Endothelial cell of umbilical vein (primary cell): ENCODE results near the gene POU3F1. TPM values are rescaled to one million over a fixed set of nuclear protein-coding genes. Genes with fewer than 3 reads are reported as not detected.

Experiments
- BruUV-seq: library from RNA; stranded (reverse); fragments of 400-500 nt; replicated peaks from 2 replicates; lab custom pipeline; 2021; lab: Mats Ljungman, UMichigan
- CTCF ChIA-PET: fragments of 300-600, 350-600 bp; sonication (Branson Sonifier 250); formaldehyde crosslinking; loops from one replicate; lab custom pipeline; 2021; ENCODE audit warnings: antibody characterized with exemption, inconsistent platforms; lab: Charles Lee
- POLR2A ChIA-PET: fragments of 300-600, 350-600 bp; sonication (Branson Sonifier 250); formaldehyde crosslinking; loops from one replicate; lab custom pipeline; 2021; ENCODE audit warnings: antibody characterized with exemption, inconsistent platforms; lab: Charles Lee
- DNase-seq: peaks from one replicate; pipeline ENCODE4 v3.0.0-alpha.2; 2011; ENCODE audit warnings: low read depth, low spot score
- FAIRE-seq: peaks from 2 replicates; lab custom pipeline; 2011; peaks lifted over from hg19 to GRCh38; lab: Jason Lieb, UNC
- H2AFZ ChIP-seq: 2 replicates; pipeline ENCODE4 v1.6.0; 2012; ENCODE audit warnings: low read depth, low read length, control low read depth, inconsistent platforms
- H3K27ac ChIP-seq: 2 replicates; pipeline ENCODE4 v1.5.1; 2011; ENCODE audit warnings: low read depth, mild to moderate bottlenecking, control low read depth, low read length, moderate library complexity; ENCODE audit not compliant: insufficient read depth
- H3K27me3 ChIP-seq, 2 experiments: 2 replicates each; pipeline versions ENCODE4 v1.6.0 to v1.6.1; 2011; ENCODE audit warnings: low read length in 2 of 2, mixed read lengths in 1 of 2; ENCODE audit not compliant: control insufficient read depth in 2 of 2, insufficient read depth in 2 of 2
- H3K36me3 ChIP-seq, 2 experiments: 2 replicates in 1 of 2; 3 replicates in 1 of 2; pipeline ENCODE4 v1.5.1; 2011; ENCODE audit warnings: low read length in 2 of 2, mild to moderate bottlenecking in 1 of 2, moderate library complexity in 1 of 2; ENCODE audit not compliant: control insufficient read depth in 2 of 2, insufficient read depth in 2 of 2; ENCODE audit errors: extremely low read depth in 1 of 2
- H3K4me1 ChIP-seq: 3 replicates; pipeline ENCODE4 v1.5.1; 2011; ENCODE audit warnings: mild to moderate bottlenecking, low read length; ENCODE audit not compliant: control insufficient read depth, insufficient read depth; ENCODE audit errors: extremely low read depth
- H3K4me2 ChIP-seq: 2 replicates; pipeline ENCODE4 v1.6.1; 2011; ENCODE audit warnings: low read length, control low read depth, mixed read lengths; ENCODE audit not compliant: insufficient read depth
- H3K4me3 ChIP-seq, 3 experiments: fragments of 200-600 bp in 1 of 3; sonication (generic), shearing (Covaris generic) in 1 of 3; replicated peaks in 1 of 3; 2 replicates each; pipeline ENCODE4 v1.5.1; 2011 to 2016; ENCODE audit warnings: control low read depth in 3 of 3, low read length in 3 of 3, mild to moderate bottlenecking in 2 of 3, inconsistent platforms in 1 of 3, low read depth in 1 of 3, moderate library complexity in 1 of 3; ENCODE audit not compliant: insufficient read depth in 1 of 3
- H3K79me2 ChIP-seq: 2 replicates; pipeline ENCODE4 v1.6.0; 2012; ENCODE audit warnings: low read length, inconsistent platforms; ENCODE audit not compliant: control insufficient read depth, insufficient read depth
- H3K9ac ChIP-seq: replicated peaks from 2 replicates; pipeline ENCODE3; 2011; ENCODE audit warnings: low read length, control low read depth; ENCODE audit not compliant: insufficient read depth; ENCODE audit errors: extremely low read depth
- H3K9me1 ChIP-seq: replicated peaks from 3 replicates; pipeline ENCODE4 v1.6.0; 2011; ENCODE audit warnings: mild to moderate bottlenecking, low read length; ENCODE audit not compliant: control insufficient read depth, insufficient read depth; ENCODE audit errors: extremely low read depth
- H3K9me3 ChIP-seq: replicated peaks from 2 replicates; pipeline ENCODE4 v1.5.1; 2012; ENCODE audit warnings: low read length, inconsistent platforms; ENCODE audit not compliant: control insufficient read depth, insufficient read depth
- H4K20me1 ChIP-seq: replicated peaks from 2 replicates; pipeline ENCODE3; 2011; ENCODE audit warnings: mild to moderate bottlenecking, low read length; ENCODE audit not compliant: control insufficient read depth, insufficient read depth; ENCODE audit errors: extremely low read depth
- CTCF ChIP-seq, 2 donors: IDR thresholded peaks; 1 replicate in 1 of 2; 2 replicates in 1 of 2; pipeline ENCODE4 v1.5.1; 2011; ENCODE audit warnings: low read length in 2 of 2, mild to moderate bottlenecking in 2 of 2, moderate library complexity in 2 of 2, control low read depth in 1 of 2, inconsistent platforms in 1 of 2, low read depth in 1 of 2; ENCODE audit not compliant: insufficient read depth in 1 of 2; ENCODE audit errors: extremely low read depth in 1 of 2
- EZH2 ChIP-seq: IDR thresholded peaks from 2 replicates; pipeline ENCODE4 v1.6.1; 2012; ENCODE audit warnings: borderline replicate concordance, low read depth, mild to moderate bottlenecking, moderate library complexity, low read length, inconsistent platforms; ENCODE audit not compliant: severe bottlenecking
- FOS ChIP-seq: IDR thresholded peaks from 2 replicates; pipeline ENCODE4 v1.6.1; 2011; ENCODE audit warnings: mild to moderate bottlenecking, low read length, moderate library complexity, borderline replicate concordance; ENCODE audit not compliant: insufficient read depth
- GATA2 ChIP-seq: IDR thresholded peaks from 2 replicates; pipeline ENCODE4 v1.7.0; 2011; ENCODE audit warnings: low read depth, mild to moderate bottlenecking, moderate library complexity, mixed read lengths, low read length; ENCODE audit not compliant: insufficient read length, insufficient read depth
- JUN ChIP-seq: IDR thresholded peaks from 2 replicates; pipeline ENCODE4 v1.6.1; 2011; ENCODE audit warnings: borderline replicate concordance, low read depth; ENCODE audit not compliant: insufficient read length, insufficient read depth
- MAX ChIP-seq: IDR thresholded peaks from 2 replicates; pipeline ENCODE4 v1.6.1; 2011; ENCODE audit not compliant: insufficient read depth, insufficient read length
- MYC ChIP-seq: IDR thresholded peaks from one replicate; pipeline ENCODE4 v1.6.1; 2011; ENCODE audit warnings: mild to moderate bottlenecking, low read depth, low read length
- POLR2A ChIP-seq: IDR thresholded peaks from 2 replicates; pipeline ENCODE4 v1.6.1; 2012; ENCODE audit warnings: low read depth, mild to moderate bottlenecking, control low read depth, low read length
- POLR2AphosphoS5 ChIP-seq: IDR thresholded peaks from 2 replicates; pipeline ENCODE4 v1.6.1; 2012; ENCODE audit warnings: low read depth, mild to moderate bottlenecking, control low read depth, low read length, moderate library complexity; ENCODE audit not compliant: insufficient read depth
- dilution Hi-C: fragments of 300-500 bp; cut with MboI; formaldehyde crosslinking; loops from one replicate; pipeline ENCODE4 v1.15.0; 2019; ENCODE audit warnings: low sequenced_read_pairs; ENCODE audit not compliant: extremely low pct_ligation_motif_present
- intact Hi-C: fragments of 100-400 bp; cut with micrococcal nuclease; formaldehyde crosslinking; loops from one replicate; pipeline ENCODE4 v1.10.0; 2022
- polyA plus RNA-seq, 4 experiments: library from polyadenylated mRNA; depleted of rRNA in 3 of 4; stranded (reverse) in 3 of 4; unstranded in 1 of 4; fragments of >200 nt; gene quantifications; 2 replicates each; pipeline versions ENCODE4 v1.2.1 to v1.2.3, GENCODE V29; 2011 to 2012; ENCODE audit warnings: missing spikeins in 1 of 4
- total RNA-seq: library from RNA; stranded (reverse); gene quantifications from 2 replicates; pipeline ENCODE4 v1.2.3, GENCODE V29; 2021

Gene POU3F1
- total and polyA plus RNA-seq, 2 donors (not counting 3 experiments of a cell fraction or from before 2014, with no cell fraction given), result not detected

- Histone ChIP-seq H3K36me3 (peaks cover 3 to 4% of the 10 kb centered on the region in 2 experiments), H3K4me2 (peak overlapping the region; percentile 80), H3K27me3 (no peaks in the 10 kb centered on the region), H2AFZ (no peak overlapping the region), H3K9me3 (no peaks in the 10 kb centered on the region), H4K20me1 (no peaks in the 10 kb centered on the region), H3K4me1 (peaks cover 49% of the 10 kb centered on the region), H3K9me1 (no peaks in the 10 kb centered on the region), H3K79me2 (peaks cover 43% of the 10 kb centered on the region), H3K9ac (peak overlapping the region; percentile 93), H3K27ac (peak overlapping the region; percentile 85), H3K4me3 (peak overlapping the region; percentile 27 to 81 (median 58))
- DNase-seq (no peak), FAIRE-seq (no peak)
- TSS peak; percentile 56 for BruUV-seq
- CTCF ChIA-PET, result interaction anchor here (1.0 to 1.9 kb wide), 5 partner anchors 10 to 153 kb away, joined by 3 to 14 read pairs (median 4); partner anchors contain the start of gene SF3A3
- POLR2A ChIA-PET, result interaction anchor here (1.7 kb wide), 1 partner anchor 13 kb away, joined by 14 read pairs; no protein-coding TSS in a partner anchor
- intact Hi-C loops (loop anchor here (10.0 kb wide), 1 partner anchor 438 kb away; no protein-coding TSS in a partner anchor), dilution Hi-C loops (no loop called here)
- TF ChIP-seq POLR2A (no peak), MAX (no peak), CTCF (IDR thresholded peaks at IDR 0.05; ENCODE audit: extremely low read depth in 1 of 2, insufficient read depth in 1 of 2, low read depth in 1 of 2, low read length in 2 of 2) (no peak), JUN (no peak), GATA2 (no peak), FOS (no peak), MYC (no peak), POLR2AphosphoS5 (no peak), EZH2 (no peak)
These were observed 33.4 kb downstream of the POU3F1 start for GRCh38 chr1:38013227-38013622.
